ENCODE results near the gene OR51T1.

Gene OR51T1

DNA sequence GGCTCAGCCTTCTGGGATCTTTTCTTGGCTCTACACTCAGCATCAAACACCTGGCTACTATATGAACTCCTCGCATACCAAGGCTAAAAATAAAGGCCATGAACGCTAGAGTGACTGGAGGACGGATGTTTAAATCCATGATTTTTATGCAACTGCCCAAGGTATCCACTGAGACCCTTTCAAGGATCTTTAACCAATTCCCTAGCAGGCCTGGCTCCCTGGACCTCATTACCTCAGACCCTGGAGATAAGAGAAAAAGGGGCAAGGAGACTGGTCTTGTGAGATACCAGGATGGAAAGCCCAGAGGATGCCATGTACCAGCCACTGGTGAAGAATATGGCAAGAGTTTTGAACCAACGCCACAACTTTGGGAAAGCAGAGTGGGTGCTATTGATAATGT lies 37.5 kb downstream of the OR51T1 start, which contains the start of gene OR51G2:
Gene OR51G2, minus strand, starts transcription at position 101 of the 400 bp plus-strand sequence. CDS start 3,687 bp downstream, outside the sequence.
- no peak within 1 kb of the TSS for H3K4me3 ChIP-seq (ENCODE audit: low read depth, low read length)
- no peaks in the 10 kb centered on the region for H3K9me3 ChIP-seq (ENCODE audit: severe bottlenecking)
- TF ChIP-seq, protein P1, sequence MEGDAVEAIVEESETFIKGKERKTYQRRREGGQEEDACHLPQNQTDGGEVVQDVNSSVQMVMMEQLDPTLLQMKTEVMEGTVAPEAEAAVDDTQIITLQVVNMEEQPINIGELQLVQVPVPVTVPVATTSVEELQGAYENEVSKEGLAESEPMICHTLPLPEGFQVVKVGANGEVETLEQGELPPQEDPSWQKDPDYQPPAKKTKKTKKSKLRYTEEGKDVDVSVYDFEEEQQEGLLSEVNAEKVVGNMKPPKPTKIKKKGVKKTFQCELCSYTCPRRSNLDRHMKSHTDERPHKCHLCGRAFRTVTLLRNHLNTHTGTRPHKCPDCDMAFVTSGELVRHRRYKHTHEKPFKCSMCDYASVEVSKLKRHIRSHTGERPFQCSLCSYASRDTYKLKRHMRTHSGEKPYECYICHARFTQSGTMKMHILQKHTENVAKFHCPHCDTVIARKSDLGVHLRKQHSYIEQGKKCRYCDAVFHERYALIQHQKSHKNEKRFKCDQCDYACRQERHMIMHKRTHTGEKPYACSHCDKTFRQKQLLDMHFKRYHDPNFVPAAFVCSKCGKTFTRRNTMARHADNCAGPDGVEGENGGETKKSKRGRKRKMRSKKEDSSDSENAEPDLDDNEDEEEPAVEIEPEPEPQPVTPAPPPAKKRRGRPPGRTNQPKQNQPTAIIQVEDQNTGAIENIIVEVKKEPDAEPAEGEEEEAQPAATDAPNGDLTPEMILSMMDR (IDR thresholded peaks at IDR 0.05; ENCODE audit: low read depth, low read length): no peak
- H3K36me3 ChIP-seq: no peaks in the 10 kb centered on the region
- H3K27me3 ChIP-seq (ENCODE audit: insufficient read depth, low read depth, severe bottlenecking): peaks cover 44% of the 10 kb centered on the region
- no peak within 1 kb of the TSS for H3K27ac ChIP-seq
- no peak for DNase-seq

DNA sequence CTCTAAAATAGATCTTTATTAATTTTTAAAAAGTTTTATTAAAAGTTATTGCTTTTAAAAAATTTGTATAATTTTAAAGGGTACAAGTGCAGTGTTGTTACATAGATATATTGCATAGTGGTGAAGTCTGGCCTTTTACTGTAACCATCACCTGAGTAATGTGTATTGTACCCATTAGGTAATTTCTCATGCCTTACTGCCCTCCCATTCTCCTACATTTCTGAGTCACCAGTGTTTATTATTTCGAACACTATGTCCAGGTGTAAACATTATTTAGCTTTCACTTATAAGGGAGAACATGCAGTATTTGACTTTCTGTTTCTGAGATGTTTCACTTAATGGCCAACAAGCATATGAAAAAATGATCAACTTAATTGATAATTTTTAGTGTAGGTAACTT lies 40.1 kb downstream of the OR51T1 start:
- Histone ChIP-seq H3K36me3 (no peaks in the 10 kb centered on the region), H3K9me3 (ENCODE audit: severe bottlenecking) (no peaks in the 10 kb centered on the region), H3K27ac (no peak overlapping the region), H3K27me3 (ENCODE audit: insufficient read depth, low read depth, severe bottlenecking) (peaks cover 47% of the 10 kb centered on the region), H3K4me3 (ENCODE audit: low read depth, low read length) (no peak overlapping the region)
- DNase-seq: no peak
- TF ChIP-seq, protein P1 (IDR thresholded peaks at IDR 0.05; ENCODE audit: low read depth, low read length): no peak

DNA sequence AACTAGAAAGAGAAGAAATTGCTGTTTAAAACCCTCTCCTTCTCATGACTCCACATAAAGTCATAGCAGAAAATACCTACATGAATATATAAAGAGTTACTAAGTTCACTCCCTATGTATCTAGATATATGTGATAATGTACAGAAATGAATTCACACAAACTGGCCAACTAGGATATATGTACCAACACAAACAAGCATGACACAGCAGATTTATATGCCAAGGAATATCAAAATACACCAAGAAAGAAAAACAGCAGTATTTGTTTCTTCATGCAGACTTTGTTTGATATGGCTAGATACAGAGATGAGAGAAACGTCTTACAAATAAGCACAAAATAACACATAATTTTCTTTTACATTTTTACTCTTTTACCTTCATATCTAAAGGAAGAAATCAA lies 40.6 kb downstream of the OR51T1 start:
- Histone ChIP-seq H3K4me3 (ENCODE audit: low read depth, low read length) (no peak overlapping the region), H3K27me3 (ENCODE audit: insufficient read depth, low read depth, severe bottlenecking) (peaks cover 46% of the 10 kb centered on the region), H3K9me3 (ENCODE audit: severe bottlenecking) (no peaks in the 10 kb centered on the region), H3K27ac (no peak overlapping the region), H3K36me3 (no peaks in the 10 kb centered on the region)
- TF ChIP-seq, protein P1 (IDR thresholded peaks at IDR 0.05; ENCODE audit: low read depth, low read length): no peak
- no peak for DNase-seq

DNA sequence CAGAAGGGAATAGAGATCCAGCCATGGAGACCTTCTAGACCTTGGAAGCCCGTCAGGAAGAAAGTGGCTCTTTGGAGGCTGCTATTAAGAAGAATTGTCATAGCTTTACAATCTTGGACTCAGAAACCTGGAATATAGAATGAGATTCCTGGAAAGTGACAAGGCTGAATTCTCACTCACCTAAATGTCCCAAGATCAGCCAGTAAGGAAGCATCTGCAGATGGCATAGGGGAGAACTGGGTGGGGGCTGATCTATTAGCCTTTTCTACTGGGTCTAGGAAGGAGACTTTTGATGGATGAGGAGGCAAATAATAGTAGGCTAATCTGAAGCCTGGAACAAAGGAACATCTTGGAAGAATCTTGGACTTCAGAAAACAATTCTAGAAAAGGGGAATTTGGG lies 42.5 kb downstream of the OR51T1 start, which contains the start of gene OR51G1:
Gene OR51G1, minus strand, starts transcription at position 101 of the 400 bp plus-strand sequence. Its CDS starts 0 bp downstream, at position 101.
- TF ChIP-seq, protein P1 (IDR thresholded peaks at IDR 0.05; ENCODE audit: low read depth, low read length): no peak
- Histone ChIP-seq H3K27me3 (ENCODE audit: insufficient read depth, low read depth, severe bottlenecking) (peaks cover 44% of the 10 kb centered on the region), H3K36me3 (no peaks in the 10 kb centered on the region), H3K27ac (no peak within 1 kb of the TSS), H3K9me3 (ENCODE audit: severe bottlenecking) (no peaks in the 10 kb centered on the region), H3K4me3 (ENCODE audit: low read depth, low read length) (no peak within 1 kb of the TSS)
- DNase-seq: no peak

DNA sequence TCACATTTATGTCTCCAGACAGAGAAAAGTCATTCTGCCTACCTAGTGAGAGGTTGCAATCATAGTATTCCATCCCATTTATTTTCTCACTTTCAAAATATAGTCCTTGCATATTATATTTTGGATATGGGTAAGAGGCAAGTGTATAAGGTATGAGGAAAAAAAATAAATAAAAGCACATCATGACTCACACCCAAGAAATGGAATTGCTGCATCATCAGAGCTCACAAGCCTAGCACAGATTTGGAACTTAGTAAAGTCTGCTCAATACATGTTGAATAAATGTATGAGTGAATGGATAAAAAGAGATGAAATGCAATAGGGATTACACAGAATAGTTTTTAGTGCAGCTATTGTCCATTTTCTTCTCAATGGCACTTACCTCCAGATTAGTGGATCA lies 44.9 kb downstream of the OR51T1 start:
- Histone ChIP-seq H3K36me3 (no peaks in the 10 kb centered on the region), H3K27ac (no peak overlapping the region), H3K27me3 (ENCODE audit: insufficient read depth, low read depth, severe bottlenecking) (peaks cover 43% of the 10 kb centered on the region), H3K4me3 (ENCODE audit: low read depth, low read length) (no peak overlapping the region), H3K9me3 (ENCODE audit: severe bottlenecking) (no peaks in the 10 kb centered on the region)
- TF ChIP-seq, protein P1 (IDR thresholded peaks at IDR 0.05; ENCODE audit: low read depth, low read length): no peak
- DNase-seq: no peak

Measured in WERI-Rb-1 (cell line).